GM12874 (cell line): ENCODE data around the gene SMURF2.

ENCODE experiments used
- CTCF ChIP-seq: IDR thresholded peaks from 2 replicates; pipeline ENCODE4 v1.5.1; 2011; ENCODE audit warnings: low read depth, mild to moderate bottlenecking, control low read depth, low read length, moderate library complexity; ENCODE audit not compliant: insufficient read depth

SMURF2 gene

GRCh38 chr17:64692187-64692586, 30.1 kb upstream of the SMURF2 start:
- no peak for TF ChIP-seq CTCF

GRCh38 chr17:64689106-64689505, 27.0 kb upstream of the SMURF2 start:
- TF ChIP-seq CTCF: no peak

- no peak for TF ChIP-seq CTCF
Observed at GRCh38 chr17:64688481-64688880, 26.4 kb upstream of the SMURF2 start.

- TF ChIP-seq CTCF: no peak
Observed at GRCh38 chr17:64687961-64688360, 25.9 kb upstream of the SMURF2 start.

GRCh38 chr17:64687376-64687775, 25.3 kb upstream of the SMURF2 start:
- no peak for TF ChIP-seq CTCF

- no peak for TF ChIP-seq CTCF
Observed at GRCh38 chr17:64686705-64687104, 24.6 kb upstream of the SMURF2 start.

- TF ChIP-seq CTCF: no peak
Observed at GRCh38 chr17:64685705-64686104, 23.6 kb upstream of the SMURF2 start.

- no peak for TF ChIP-seq CTCF
Observed at GRCh38 chr17:64683796-64684195, 21.7 kb upstream of the SMURF2 start.
